HG02943 (cell line): ENCODE data around the gene RXFP2.

Experiments used
- ATAC-seq: cut with Tn5 transposase; IDR thresholded peaks from one replicate; pipeline ENCODE4 v1.9.1; 2021; ENCODE audit warnings: mild to moderate bottlenecking, low read depth, moderate library complexity; ENCODE audit not compliant: unreplicated experiment

Gene RXFP2

DNA sequence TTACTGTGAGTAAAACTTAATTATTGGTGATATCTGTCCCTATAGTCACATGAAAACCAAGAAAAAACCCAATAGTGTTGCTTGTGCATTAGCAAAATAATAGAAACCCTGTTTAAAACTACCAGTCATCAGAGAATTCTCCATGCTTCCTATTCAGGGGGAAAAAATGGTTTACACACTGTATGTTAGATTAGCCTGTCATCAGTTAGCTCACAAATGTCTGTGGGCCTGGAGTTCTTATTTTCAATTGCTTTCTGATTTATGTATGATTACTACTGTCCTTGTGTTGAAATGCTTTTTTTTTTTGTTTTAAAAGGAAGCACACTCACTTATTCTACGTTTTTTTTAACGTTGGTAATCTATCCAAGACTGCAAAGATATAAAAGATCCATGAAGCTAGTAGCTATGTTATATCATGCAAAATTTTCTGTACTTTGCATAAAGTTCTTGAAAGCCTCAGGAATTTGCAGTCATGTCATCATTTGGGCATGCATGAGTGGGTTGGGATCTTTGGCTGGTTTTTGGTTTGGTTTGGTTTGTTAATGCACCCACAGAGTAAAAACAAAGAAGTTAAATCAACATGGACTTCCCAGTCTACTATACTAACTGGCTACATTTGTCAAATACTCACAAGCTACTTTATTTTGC, 25.9 kb downstream of the RXFP2 start:
- no peak for ATAC-seq

DNA sequence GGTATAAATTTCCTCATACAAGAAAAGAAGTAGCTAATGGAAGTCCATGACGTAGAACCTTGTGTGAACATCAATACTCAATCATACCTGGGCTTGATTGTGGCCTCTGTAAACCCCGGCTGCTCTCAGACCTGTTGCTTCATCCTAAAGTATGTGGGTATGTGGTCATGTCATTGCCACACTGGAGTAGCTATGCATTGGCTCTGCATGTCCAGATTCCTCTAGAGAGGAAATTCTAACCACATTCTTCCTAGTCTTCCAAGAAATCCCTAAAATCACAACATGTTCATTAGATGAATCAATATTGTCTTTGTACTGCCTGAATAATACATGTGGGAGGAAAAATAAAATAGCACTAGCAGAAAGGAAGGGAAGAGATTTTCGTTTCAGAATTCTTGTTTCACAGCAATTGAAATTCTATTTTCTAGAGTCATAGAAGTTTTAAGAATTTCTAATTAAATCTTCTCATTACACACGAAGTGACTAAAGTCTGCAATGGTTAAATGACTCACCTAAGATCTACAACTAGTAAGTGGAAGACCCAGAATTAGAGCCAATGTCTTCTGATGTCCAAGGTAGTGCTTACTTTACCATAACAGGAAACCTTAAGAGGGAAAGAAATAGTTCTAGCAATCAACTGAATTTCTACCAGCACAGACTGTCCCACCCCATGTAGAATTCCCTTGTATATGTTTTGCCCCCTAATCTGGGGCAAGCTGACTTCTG, 28.0 kb downstream of the RXFP2 start:
- no peak for ATAC-seq

DNA sequence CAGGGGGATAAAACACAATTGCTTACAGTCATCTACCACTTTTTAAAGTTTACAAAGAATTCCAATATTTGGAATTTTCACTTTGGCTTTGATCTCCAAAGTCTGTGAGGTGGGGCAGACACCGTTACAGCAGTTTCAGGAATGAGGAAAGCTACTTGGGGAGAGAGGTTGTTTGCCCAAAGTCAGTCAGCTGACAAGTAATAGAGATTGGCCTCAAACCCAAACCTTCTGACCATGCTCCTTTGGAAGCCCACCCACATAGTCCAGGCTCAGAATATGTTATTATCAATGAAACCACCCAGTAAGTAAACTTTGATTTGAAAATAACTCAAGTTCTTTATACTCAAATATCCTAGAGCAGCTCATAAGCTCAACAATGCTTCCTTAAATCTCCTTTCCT, 29.0 kb downstream of the RXFP2 start:
- ATAC-seq = no peak

DNA sequence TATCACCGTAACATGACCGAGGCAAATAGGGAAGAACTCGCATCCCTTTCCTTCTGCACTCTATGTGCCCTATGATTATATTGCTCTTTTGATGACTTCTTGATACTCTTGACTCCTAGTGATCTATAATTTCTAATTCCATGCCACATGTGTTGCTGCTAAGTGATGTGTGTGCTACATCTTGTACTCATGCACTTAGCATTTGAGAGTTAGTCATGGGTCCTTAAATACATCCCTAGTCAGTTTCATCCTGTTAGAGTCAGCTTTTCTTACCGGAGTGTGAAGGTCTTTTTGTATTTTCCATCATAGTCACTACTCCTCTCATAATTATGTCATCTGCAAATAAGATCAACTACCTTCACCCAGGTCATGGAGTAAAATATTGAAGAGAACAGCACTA, 30.2 kb downstream of the RXFP2 start:
- ATAC-seq = no peak

DNA sequence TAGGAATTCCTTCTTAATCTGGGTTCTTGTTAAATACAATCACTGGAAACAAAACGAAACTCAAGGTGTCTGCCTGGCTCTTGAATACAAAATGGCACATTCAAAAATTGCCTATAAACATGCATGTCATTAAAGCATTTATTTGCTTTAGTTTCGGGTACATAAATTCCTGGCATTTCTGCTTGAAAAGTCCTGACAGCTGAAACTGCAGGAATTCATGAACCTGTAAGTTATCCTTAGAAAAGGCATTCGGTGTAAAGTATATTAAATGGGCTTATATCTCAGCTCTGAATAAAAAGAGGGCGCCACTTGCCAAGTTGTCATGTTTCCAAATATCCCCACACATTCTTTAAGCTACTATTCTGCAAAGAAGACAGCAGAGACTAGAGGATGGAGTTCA, 32.9 kb downstream of the RXFP2 start:
- no peak for ATAC-seq

DNA sequence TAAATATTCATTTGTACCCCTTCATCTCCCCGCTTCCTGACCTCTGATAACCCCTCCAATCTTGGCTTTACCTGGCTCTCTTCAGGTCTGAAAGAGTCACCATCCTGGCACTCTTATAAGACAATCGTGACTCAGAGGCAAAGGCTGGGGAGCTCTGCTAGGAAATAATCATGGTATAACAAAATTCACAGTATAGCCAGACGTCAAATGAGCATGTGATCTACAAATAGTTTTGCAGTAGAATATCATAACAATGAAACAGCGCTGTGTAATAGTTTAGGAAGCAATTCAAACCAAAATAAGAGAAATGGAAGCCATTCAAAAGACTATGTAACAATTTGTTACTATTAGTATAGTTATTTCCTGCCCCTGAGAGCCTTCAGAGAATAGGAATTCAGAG, 34.2 kb downstream of the RXFP2 start:
- no peak for ATAC-seq

DNA sequence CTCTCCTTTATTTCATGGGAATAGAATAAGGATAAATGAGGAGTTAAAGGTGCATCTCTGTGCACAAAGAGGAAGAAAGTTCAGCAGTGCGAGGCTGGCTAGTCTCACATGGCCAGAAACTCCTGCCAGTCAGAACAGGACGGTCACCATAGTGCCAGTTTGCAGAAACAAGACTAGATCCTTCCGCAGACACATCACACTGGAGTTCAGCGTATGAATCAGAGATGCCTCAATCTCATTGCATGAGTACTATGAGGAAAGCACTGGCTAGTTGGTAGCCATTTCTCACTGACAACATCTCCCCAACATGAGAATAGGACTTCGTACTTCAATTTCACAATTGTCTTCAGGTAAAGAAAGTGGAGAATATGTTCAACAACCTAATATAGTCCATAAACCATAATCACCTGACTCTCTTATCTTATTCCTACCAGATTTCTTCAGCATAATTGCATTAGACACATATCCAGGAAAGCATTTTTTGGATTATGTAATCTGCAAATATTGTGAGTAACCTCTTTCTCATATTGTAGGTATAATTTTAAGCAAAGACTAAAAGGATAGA, 34.9 kb downstream of the RXFP2 start:
- no peak for ATAC-seq

DNA sequence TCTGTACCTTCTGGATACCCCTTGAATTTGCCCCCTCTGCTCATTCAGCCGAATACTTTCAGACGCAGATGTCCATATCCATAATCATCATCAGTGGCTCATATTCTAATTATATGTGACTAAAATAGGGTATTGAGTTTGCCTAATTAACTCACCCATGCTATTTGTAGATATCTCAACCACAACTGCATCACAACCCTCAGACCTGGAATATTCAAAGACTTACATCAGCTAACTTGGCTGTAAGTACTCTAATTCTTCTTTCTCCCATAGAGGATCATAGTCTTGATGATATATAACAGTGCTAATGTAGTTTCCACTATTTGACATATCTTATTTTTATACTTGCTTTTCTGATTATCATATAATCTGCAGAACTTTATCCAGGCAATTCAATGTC, 35.8 kb downstream of the RXFP2 start:
- ATAC-seq = no peak

DNA sequence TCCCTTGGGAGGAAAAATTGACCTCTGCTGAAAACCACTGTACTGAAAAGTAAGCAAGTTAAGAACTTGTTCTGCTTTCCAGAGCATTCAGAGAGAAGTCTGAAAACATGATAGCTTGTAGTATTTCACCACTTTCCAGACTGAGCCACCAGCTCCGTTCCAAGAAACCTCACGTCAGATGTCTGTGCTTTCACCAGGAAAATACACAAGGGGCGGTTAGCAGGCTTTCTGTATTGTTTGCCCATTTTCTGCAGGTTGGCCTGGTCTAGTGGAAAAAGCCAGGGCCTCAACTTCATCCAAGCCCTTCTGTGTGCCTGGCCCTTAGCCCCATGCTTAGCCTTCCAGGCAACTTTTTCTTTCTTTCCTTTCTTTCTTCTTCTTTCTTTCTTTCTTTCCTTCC, 36.4 kb downstream of the RXFP2 start:
- no peak for ATAC-seq

DNA sequence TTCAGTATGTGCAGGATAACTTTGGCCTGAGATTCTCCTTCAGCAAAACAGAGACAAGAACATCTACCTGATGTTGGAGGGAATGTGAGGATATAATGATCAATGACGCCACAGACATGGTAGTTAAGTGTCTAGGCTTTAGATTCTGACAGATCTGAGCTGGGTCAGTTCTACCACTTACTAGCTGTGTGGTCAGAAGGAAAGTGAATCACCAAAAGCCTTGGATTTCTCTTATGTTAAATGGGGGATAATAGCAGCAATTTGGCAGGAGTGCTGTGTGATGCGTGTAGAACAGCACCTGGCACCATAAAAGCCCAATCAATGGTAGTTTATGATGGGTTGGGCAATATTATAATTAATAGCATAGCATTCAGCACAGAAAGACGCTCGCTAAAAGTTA, 41.7 kb downstream of the RXFP2 start:
- no peak for ATAC-seq

DNA sequence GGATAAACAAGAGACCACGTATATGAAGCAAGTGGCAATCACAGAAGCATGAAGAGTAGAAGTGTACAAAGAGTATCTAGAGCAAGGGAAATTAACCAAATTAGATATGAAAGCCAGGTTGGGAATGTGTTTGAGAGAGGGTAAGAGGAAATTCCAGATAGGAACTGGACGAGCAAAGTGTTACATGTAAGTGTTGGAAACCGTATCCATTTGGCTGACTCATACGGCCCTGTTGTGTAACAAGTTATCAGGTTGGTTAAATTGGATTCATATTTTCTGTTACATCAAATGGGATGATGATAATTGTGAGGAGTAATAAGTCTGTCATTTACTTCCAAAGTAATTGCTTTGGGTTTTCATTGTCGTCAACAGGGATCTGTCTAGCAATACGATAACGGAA, 46.7 kb downstream of the RXFP2 start:
- no peak for ATAC-seq

DNA sequence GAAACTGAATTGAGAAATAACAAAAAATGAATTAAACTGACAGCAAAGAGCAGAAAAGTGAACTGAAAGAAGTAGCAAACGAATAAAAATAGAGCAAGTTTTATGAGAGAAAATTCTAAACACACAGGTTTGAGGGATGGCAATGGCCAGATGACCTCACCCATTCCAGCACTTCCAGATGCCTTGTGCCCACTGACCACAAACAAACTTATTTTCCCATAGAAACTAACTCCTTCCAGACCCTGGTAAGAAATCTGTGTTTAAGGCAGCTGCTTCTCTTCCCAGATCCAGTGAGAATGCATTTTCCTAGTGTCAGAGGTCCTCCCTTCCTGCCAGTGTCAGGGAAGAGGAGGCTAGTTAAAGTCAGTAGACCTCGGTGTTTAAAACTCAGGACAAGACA, 51.7 kb downstream of the RXFP2 start:
- ATAC-seq = no peak

DNA sequence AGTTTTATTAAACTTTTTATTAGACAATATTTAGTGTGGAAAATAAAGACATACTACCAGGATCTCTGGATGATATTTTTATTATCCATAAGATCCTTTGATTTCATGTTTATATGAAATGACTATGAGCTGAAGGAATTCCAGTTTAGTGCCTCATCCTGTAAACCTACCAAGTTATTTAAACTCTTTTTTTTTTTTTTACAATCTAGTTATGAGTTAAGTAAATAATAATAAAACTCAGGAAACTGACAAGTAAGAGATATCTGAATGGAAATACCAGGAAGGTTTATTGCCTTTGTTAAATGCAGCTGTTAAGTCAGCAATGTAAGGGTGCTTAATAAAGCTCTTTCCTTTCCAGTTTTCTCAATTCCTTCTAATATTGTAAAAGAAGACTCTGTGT, 53.9 kb downstream of the RXFP2 start:
- no peak for ATAC-seq

DNA sequence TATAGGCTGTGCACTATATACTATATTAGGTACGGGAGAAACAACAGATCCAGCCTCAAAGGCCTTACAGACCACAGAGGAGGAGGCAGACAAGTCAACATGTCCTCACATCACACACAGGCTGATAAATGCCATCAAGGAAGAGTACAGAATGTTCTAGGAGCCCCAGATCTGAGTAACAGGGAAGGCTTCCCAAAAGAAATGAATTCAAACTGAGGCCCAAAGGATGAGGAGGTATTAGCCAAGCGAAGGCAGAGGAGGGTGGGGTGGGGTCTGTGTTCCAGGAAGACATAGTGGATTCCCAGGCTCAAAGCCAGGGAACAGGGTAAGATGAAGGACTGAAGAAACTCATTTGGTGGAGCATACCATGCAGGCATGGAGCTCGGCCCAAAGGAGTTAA, 55.1 kb downstream of the RXFP2 start:
- no peak for ATAC-seq

DNA sequence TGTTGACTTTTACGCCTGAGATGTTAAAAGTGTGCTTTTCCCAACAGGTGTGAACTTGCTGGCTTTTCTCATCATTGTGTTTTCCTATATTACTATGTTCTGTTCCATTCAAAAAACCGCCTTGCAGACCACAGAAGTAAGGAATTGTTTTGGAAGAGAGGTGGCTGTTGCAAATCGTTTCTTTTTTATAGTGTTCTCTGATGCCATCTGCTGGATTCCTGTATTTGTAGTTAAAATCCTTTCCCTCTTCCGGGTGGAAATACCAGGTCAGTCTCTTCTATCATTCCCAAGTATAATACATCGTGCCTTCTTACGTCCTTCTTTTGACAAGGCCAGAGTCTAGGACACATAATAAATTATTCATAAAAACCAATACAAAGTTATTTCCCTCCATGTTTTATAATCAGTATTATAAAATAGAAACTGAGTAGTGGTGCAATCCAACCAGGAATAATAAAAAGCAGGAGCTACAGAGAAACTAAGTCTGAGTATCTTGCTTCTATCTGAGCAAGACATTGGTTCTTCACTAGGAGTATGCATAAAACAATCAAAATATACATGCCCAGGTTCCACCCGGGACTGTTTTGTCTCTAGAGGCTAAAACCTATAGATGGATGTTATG, 57.9 kb downstream of the RXFP2 start:
- no peak for ATAC-seq

DNA sequence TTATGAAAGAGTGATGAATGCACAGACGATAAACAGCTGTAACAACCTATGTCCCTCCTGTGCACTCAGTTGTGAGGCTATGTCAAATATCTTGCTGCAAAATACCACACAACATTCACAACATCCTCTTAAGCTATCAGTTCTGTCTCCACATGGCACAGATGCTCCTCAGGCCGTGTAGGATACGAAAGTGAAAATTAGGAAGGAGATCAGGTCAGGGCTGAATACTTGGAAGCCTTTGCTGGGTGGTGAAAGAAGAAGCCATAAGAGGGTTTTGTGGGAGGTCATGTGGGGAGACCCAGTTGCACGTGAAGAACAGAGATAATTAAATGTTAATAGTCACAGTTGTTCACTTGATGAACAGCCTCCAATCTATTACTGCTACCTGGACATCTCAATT, 58.9 kb downstream of the RXFP2 start:
- ATAC-seq = no peak

DNA sequence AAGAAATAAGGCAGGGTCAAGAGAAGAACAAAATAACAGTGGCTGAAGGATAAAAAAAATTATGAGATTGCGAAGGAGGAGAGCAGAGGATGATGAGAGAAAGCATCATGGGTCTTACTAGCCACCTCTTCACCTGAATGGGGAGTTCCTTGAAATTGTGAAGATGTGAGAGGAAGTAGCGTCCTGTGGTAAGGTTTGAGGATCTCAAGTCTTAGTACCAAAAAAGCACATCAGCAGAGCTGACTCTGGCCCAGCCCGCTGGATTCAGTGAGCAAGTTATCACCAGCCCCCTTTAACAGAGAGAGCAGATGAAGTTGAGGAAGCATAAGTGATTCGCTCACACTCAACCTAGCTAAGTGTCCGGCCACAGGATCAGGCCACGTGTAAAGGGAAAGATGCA, 61.8 kb downstream of the RXFP2 start:
- no peak for ATAC-seq

DNA sequence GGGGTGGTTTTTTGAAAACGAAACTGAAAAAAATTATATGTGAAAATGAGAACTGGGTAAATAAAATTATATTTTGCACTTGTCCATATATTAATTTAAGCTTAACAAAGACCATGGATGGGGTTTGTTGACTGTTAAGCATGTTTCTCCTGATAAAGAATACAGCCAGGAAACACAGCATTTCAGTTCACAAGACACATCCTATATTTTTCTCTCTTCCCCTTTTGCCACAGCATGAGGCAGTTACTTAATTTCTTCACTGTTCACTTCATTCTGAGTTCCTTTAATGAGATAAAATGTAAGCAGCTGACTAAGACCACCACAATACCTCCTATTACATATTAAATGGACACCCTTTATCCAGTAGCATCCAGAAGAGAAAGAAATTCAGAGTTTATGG, 64.0 kb downstream of the RXFP2 start:
- ATAC-seq = no peak

DNA sequence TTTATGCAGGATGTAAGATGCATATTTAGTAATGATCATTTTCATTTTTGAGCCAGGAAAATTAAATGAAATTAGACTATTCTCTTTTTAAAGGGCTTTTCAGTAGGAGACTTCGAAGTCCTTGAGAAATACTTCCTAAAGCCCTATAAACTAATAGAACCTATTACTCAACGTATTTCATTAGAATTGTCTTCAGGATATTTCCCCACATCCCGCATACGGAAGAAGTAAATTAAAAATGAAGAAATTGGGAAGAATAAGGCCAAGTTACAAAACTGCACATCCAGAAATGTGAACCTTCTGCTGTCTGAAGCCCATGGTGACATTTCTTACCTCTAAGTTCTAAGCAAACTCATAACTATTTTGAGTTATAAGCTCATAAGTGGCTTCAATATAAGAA, 66.5 kb downstream of the RXFP2 start:
- no peak for ATAC-seq

DNA sequence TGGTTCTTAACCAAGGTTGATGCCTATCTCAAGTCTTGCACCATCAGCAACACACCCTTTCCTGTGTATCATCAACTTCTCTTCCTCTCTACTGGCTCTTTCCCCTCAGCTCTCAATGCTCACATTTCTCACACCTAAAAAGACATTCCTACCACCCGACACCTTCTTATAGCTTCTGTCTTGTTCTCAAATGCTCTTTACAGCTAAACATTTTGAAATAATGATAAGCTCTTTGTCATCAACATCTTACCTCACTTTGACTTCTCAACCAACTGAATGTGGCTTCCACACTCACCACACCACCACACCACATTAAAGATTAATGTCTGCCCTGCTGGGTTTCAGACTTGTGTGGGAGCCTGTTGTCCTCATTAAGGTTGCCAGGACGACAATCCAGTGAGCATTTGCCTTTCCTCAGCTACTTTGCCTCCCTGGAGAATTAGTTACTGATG, 67.8 kb downstream of the RXFP2 start:
- ATAC-seq = no peak

DNA sequence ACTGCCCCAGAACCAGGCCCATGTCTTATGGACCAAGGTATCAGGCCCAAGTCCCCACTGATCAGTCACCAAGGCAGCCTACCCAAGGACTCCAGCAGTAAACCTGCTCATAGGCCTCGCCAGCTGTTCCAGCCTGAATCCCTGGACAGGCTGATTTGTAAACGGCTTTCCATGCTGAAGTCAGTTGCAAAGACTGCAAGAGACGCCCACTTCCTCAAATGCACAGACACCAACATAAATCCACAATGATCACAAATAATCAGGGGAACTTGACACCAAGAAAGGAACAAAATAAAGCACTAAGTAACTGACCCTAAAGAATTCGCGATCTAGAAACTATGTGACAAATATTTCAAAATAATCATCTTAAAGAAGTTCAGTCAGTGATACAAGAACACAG, 75.2 kb downstream of the RXFP2 start:
- ATAC-seq = no peak
